ENCODE data around the gene IFNA6. TPM values are rescaled to one million over a fixed set of nuclear protein-coding genes. Genes with fewer than 3 reads are reported as not detected.

Gene IFNA6
- total and polyA plus RNA-seq, 2 of the 8 experiments (the other 6 are each of a cell fraction or from before 2014, with no cell fraction given) = not detected

DNA sequence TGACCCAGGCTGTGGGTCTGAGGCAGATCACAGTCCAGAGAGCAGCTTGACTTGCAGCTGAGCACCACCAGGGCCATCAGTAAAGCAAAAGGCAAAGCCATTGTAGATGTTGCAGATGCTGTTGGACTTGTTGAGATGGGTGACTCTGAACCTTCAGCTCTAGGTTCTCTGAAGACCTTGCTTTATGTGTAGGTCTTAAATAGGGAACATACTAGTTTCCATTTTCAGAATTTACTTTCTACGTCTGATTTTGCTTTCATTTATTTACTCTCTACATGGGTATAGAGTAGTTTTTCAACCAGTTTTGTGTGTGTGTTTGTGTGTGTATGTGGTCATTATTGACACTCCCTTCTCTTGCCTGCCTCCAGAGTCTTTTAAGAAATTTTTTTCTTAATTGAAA is at the start of gene IFNA6 (continued):
- no peak for TF ChIP-seq RFX5 (IDR thresholded peaks at IDR 0.05; ENCODE audit: borderline replicate concordance, low read depth, low read length)
- TF ChIP-seq BCL11A (IDR thresholded peaks at IDR 0.05; ENCODE audit: low read depth in 2 of 2, low read length in 2 of 2) = no peak
- TF ChIP-seq, protein P1, sequence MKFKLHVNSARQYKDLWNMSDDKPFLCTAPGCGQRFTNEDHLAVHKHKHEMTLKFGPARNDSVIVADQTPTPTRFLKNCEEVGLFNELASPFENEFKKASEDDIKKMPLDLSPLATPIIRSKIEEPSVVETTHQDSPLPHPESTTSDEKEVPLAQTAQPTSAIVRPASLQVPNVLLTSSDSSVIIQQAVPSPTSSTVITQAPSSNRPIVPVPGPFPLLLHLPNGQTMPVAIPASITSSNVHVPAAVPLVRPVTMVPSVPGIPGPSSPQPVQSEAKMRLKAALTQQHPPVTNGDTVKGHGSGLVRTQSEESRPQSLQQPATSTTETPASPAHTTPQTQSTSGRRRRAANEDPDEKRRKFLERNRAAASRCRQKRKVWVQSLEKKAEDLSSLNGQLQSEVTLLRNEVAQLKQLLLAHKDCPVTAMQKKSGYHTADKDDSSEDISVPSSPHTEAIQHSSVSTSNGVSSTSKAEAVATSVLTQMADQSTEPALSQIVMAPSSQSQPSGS (IDR thresholded peaks at IDR 0.05; ENCODE audit: low read length) = no peak
- TF ChIP-seq SP4 (IDR thresholded peaks at IDR 0.05; ENCODE audit: low read length) = no peak

All from H1 (cell line).